Endodermal cell (in vitro differentiated cells): ENCODE data around the gene MOBP. TPM values are rescaled to one million over a fixed set of nuclear protein-coding genes. Genes with fewer than 3 reads are reported as not detected.

Source experiments
- DNase-seq: peaks from one replicate; pipeline ENCODE4 v3.0.0-alpha.2; 2017
- H3K27ac ChIP-seq: 2 replicates; pipeline ENCODE4 v1.5.1; 2013; ENCODE audit warnings: mild to moderate bottlenecking, low read depth, low read length, moderate library complexity
- H3K27me3 ChIP-seq: 2 replicates; pipeline ENCODE4 v1.6.1; 2013; ENCODE audit warnings: mild to moderate bottlenecking, low read length, moderate library complexity; ENCODE audit not compliant: insufficient read depth, control insufficient read depth, poor library complexity, severe bottlenecking
- H3K36me3 ChIP-seq: 2 replicates; pipeline ENCODE4 v1.7.0; 2013; ENCODE audit warnings: mild to moderate bottlenecking, low read length, moderate library complexity; ENCODE audit not compliant: control insufficient read depth, insufficient read depth
- H3K4me1 ChIP-seq: one replicate; pipeline ENCODE4 v1.7.0; 2013; ENCODE audit warnings: low read length; ENCODE audit not compliant: control insufficient read depth, insufficient read depth
- H3K4me3 ChIP-seq: 2 replicates; pipeline ENCODE4 v1.5.1; 2013; ENCODE audit warnings: mild to moderate bottlenecking, low read length, moderate library complexity
- H3K9ac ChIP-seq: 2 replicates; pipeline ENCODE4 v1.6.1; 2013; ENCODE audit warnings: mild to moderate bottlenecking, low read length, moderate library complexity; ENCODE audit not compliant: poor library complexity, severe bottlenecking; ENCODE audit errors: extremely low read depth
- H3K9me3 ChIP-seq: 2 replicates; pipeline ENCODE4 v1.6.1; 2013; ENCODE audit warnings: mild to moderate bottlenecking, low read length, moderate library complexity; ENCODE audit not compliant: control insufficient read depth
- H3K27ac Mint-ChIP-seq: 2 replicates; pipeline ENCODE4 v1.8.0; 2020; ENCODE audit warnings: mixed read lengths
- H3K27me3 Mint-ChIP-seq: 2 replicates; pipeline ENCODE4 v1.8.0; 2021; ENCODE audit warnings: mild to moderate bottlenecking, mixed read lengths; ENCODE audit not compliant: insufficient read depth
- H3K36me3 Mint-ChIP-seq: 2 replicates; pipeline ENCODE4 v1.8.0; 2020; ENCODE audit warnings: low read depth, mixed read lengths
- H3K4me1 Mint-ChIP-seq: 2 replicates; pipeline ENCODE4 v1.8.0; 2020; ENCODE audit warnings: mixed read lengths
- H3K4me3 Mint-ChIP-seq: 2 replicates; pipeline ENCODE4 v1.8.0; 2020; ENCODE audit warnings: mild to moderate bottlenecking, moderate library complexity, mixed read lengths
- H3K9me3 Mint-ChIP-seq: 2 replicates; pipeline ENCODE4 v1.8.0; 2020; ENCODE audit warnings: mild to moderate bottlenecking, mixed read lengths
- CTCF ChIP-seq: fragments of 200-600 bp; sonication (generic); conservative IDR thresholded peaks from 2 replicates; pipeline ENCODE4 v1.5.0; 2021; ENCODE audit warnings: antibody characterized with exemption, mild to moderate bottlenecking
- WGBS, 2 experiments: methylation state at CpG; one replicate each; pipeline versions ENCODE4 v1.1.5 to v1.1.7; 2013; ENCODE audit warnings: missing lambda C conversion rate in 2 of 2, mixed read lengths in 1 of 2; ENCODE audit not compliant: insufficient coverage in 1 of 2, insufficient read length in 1 of 2; 5-methylcytosine and 5-hydroxymethylcytosine counted together
- total RNA-seq, 2 donors: library from RNA; stranded (reverse); fragmentation: NEBNext Ultra II Directional in 1 of 2; extraction: Animal tissue kit (Norgen Biotek cat#: 25700) in 1 of 2; gene quantifications; 2 replicates in 1 of 2; 3 replicates in 1 of 2; pipeline ENCODE4 v1.2.1, GENCODE V29; 2021

MOBP gene
- total RNA-seq, 2 donors from 2014 or later = 2.1 to 7.0 TPM

DNA sequence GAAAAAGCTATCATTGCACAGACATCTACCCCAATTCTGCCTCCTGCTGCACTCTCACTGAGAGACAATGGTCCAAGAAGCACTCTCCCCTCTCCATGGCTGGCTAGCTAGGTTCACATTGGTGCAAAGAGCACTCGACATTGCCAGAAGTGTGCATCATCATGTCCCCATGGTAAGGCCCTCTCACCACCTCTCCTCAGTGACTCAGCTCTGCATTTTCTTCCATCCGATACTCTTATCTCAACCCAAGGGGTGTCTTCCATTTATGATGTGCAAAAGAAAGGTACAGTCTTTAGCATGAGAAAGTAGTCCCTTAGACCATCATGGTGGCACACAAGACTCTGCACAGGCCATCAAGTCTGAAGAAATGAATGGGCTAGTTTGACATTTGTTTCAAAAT lies 46.9 kb upstream of the MOBP start:
- Mint-ChIP-seq H3K4me1 (peaks cover 22% of the 10 kb centered on the region), H3K4me3 (no peak overlapping the region), H3K27ac (no peak overlapping the region), H3K9me3 (no peaks in the 10 kb centered on the region), H3K36me3 (no peaks in the 10 kb centered on the region), H3K27me3 (peaks cover 12% of the 10 kb centered on the region)
- Histone ChIP-seq H3K27me3 (no peaks in the 10 kb centered on the region), H3K4me1 (peaks cover 9% of the 10 kb centered on the region), H3K9ac (no peak overlapping the region), H3K4me3 (no peak overlapping the region), H3K27ac (no peak overlapping the region), H3K9me3 (no peaks in the 10 kb centered on the region), H3K36me3 (no peaks in the 10 kb centered on the region)
- TF ChIP-seq CTCF = no peak
- 89 to 96% methylated on average over 1 to 2 of the region's 2 CpGs for WGBS, 2 experiments
- DNase-seq = no peak

- no peak overlapping the region for H3K9ac ChIP-seq
- no peak overlapping the region for H3K27ac Mint-ChIP-seq
- no peaks in the 10 kb centered on the region for H3K36me3 Mint-ChIP-seq
- TF ChIP-seq CTCF = no peak
- H3K27me3 ChIP-seq = no peaks in the 10 kb centered on the region
- H3K36me3 ChIP-seq = no peaks in the 10 kb centered on the region
- no peak for DNase-seq
- H3K9me3 Mint-ChIP-seq = no peaks in the 10 kb centered on the region
- H3K4me3 ChIP-seq = no peak overlapping the region
- H3K27me3 Mint-ChIP-seq = peaks cover 11% of the 10 kb centered on the region
- no peak overlapping the region for H3K4me3 Mint-ChIP-seq
- 67% methylated on average over 1 of the region's 1 CpG; no CpG with 5 or more reads in 1 of the 2 experiments for WGBS, 2 experiments
- peaks cover 9% of the 10 kb centered on the region for H3K4me1 ChIP-seq
- H3K27ac ChIP-seq = no peak overlapping the region
- no peaks in the 10 kb centered on the region for H3K9me3 ChIP-seq
- H3K4me1 Mint-ChIP-seq = peaks cover 12% of the 10 kb centered on the region
These were observed 44.0 kb upstream of the MOBP start for GRCh38 chr3:39423436-39423970.

DNA sequence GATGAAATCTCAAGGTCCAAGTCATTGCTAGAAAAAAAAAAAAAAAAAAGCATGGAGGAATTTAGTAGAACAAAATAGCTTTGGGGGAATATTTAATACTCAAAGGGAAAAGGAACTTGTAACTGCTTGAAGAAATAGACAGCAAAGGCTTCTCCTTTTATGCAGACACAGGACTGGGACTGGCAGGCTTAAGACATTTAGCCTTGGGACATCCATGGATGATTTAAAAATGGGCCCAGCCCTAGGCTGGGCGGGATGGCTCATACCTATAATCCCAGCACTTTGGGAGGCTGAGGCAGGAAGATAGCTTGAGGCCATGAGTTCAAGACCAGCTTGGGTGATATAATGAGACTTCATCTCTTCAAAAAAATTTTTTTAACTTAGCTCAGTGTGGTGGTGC lies 41.2 kb upstream of the MOBP start:
- Mint-ChIP-seq H3K36me3 (no peaks in the 10 kb centered on the region), H3K27me3 (peaks cover 7% of the 10 kb centered on the region), H3K27ac (no peak overlapping the region), H3K4me1 (no peaks in the 10 kb centered on the region), H3K9me3 (no peaks in the 10 kb centered on the region), H3K4me3 (no peak overlapping the region)
- Histone ChIP-seq H3K27me3 (no peaks in the 10 kb centered on the region), H3K9ac (no peak overlapping the region), H3K36me3 (no peaks in the 10 kb centered on the region), H3K4me1 (no peaks in the 10 kb centered on the region), H3K27ac (no peak overlapping the region), H3K9me3 (no peaks in the 10 kb centered on the region), H3K4me3 (no peak overlapping the region)
- DNase-seq = no peak
- no peak for TF ChIP-seq CTCF
- WGBS, 2 experiments = 88% methylated on average over 1 of the region's 1 CpG; no CpG with 5 or more reads in 1 of the 2 experiments
